Vagina (tissue), 2 donors: ENCODE results near the gene ENPP7.

Experiments
- POLR2A ChIP-seq, 2 donors: fragments of 450-650 bp; IDR thresholded peaks; one replicate each; pipeline ENCODE4 v1.6.1; 2017; ENCODE audit warnings: antibody characterized with exemption in 2 of 2, mild to moderate bottlenecking in 2 of 2, moderate library complexity in 2 of 2
- TF ChIP-seq, protein P1 (sequence below), 3 experiments: fragments of 450-650 bp in 2 of 3; fragments of 200-600 bp in 1 of 3; sonication (generic) in 1 of 3; IDR thresholded peaks; one replicate each; pipeline ENCODE4 v1.5.1; 2017 to 2019; ENCODE audit warnings: antibody characterized with exemption in 3 of 3, mild to moderate bottlenecking in 2 of 3, moderate library complexity in 2 of 3

DNA sequence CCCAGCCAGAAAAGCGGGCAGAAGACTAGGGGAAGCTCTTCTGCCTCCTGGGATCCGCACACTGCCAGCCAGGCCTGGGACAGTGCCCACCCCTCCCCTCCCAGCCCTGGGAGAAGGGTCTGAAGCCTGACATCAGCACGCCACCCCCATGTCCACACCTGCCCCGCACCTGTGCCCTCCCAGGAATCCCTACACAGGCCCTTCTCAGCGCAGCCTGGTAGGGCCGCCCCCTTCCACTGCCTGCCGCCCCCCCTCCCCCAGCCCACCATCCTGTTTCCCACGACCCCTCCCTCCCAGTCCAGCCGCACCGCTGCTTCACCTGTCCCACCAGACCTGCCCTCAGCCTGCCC is 10.6 kb downstream of the ENPP7 start:
- TF ChIP-seq, protein P1, sequence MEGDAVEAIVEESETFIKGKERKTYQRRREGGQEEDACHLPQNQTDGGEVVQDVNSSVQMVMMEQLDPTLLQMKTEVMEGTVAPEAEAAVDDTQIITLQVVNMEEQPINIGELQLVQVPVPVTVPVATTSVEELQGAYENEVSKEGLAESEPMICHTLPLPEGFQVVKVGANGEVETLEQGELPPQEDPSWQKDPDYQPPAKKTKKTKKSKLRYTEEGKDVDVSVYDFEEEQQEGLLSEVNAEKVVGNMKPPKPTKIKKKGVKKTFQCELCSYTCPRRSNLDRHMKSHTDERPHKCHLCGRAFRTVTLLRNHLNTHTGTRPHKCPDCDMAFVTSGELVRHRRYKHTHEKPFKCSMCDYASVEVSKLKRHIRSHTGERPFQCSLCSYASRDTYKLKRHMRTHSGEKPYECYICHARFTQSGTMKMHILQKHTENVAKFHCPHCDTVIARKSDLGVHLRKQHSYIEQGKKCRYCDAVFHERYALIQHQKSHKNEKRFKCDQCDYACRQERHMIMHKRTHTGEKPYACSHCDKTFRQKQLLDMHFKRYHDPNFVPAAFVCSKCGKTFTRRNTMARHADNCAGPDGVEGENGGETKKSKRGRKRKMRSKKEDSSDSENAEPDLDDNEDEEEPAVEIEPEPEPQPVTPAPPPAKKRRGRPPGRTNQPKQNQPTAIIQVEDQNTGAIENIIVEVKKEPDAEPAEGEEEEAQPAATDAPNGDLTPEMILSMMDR (IDR thresholded peaks at IDR 0.05) = no peak
- TF ChIP-seq POLR2A (IDR thresholded peaks at IDR 0.05) = no peak
